ENCODE results near the gene DDX10. TPM values are rescaled to one million over a fixed set of nuclear protein-coding genes. Genes with fewer than 3 reads are reported as not detected.

The DDX10 gene
- total RNA-seq, 1 experiment from 2014 or later = 72.2 TPM

DNA sequence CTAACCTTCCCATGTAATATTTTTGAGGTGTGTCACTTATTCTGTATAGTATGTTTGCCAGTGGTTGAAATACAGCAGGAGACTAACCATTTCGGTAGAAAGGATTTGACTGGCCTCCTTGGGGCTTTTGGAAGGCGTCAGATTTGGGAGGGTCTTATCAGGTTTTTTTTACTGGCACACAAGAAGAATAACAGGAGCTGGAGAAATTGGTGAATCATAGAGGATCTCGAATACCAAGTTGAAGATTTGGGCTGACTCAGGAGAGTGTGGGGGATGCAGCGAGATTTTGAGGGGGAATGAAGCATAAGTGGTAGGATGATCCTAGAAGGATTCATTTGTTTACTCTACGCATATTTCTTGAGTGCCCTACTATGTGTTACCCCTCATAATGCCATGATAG, 200.5 kb downstream of the DDX10 start:
- Histone ChIP-seq H3K36me3 (ENCODE audit: insufficient read depth, low read length, poor library complexity, severe bottlenecking) (no peaks in the 10 kb centered on the region), H3K27ac (ENCODE audit: low read depth, low read length, poor library complexity, severe bottlenecking) (no peak overlapping the region), H3K4me1 (ENCODE audit: insufficient read depth, low read length, poor library complexity, severe bottlenecking) (peaks cover 12% of the 10 kb centered on the region), H3K9me3 (ENCODE audit: low read depth, low read length, poor library complexity, severe bottlenecking) (no peaks in the 10 kb centered on the region), H3K4me3 (ENCODE audit: low read depth, low read length, poor library complexity, severe bottlenecking) (no peak overlapping the region), H3K27me3 (replicated peaks; ENCODE audit: insufficient read depth, low read depth, low read length, poor library complexity) (no peaks in the 10 kb centered on the region)
- ChIA-PET CTCF (interaction anchor here (0.6 kb wide), 1 partner anchor 197 kb away, joined by 3 read pairs; no protein-coding TSS in a partner anchor), POLR2A (ENCODE audit: low non-redundant PET) (no interaction called here)
- intact Hi-C loops (cut with micrococcal nuclease; ENCODE audit: unreplicated experiment) = no loop called here
- BruUV-seq (replicated peaks) = no TSS peak
- no peak for DNase-seq (ENCODE audit: low spot score)
- TF ChIP-seq EZH2 (IDR thresholded peaks at IDR 0.05; ENCODE audit: borderline replicate concordance, low read depth, low read length, poor library complexity, severe bottlenecking) = no peak
- TF ChIP-seq, protein P1, sequence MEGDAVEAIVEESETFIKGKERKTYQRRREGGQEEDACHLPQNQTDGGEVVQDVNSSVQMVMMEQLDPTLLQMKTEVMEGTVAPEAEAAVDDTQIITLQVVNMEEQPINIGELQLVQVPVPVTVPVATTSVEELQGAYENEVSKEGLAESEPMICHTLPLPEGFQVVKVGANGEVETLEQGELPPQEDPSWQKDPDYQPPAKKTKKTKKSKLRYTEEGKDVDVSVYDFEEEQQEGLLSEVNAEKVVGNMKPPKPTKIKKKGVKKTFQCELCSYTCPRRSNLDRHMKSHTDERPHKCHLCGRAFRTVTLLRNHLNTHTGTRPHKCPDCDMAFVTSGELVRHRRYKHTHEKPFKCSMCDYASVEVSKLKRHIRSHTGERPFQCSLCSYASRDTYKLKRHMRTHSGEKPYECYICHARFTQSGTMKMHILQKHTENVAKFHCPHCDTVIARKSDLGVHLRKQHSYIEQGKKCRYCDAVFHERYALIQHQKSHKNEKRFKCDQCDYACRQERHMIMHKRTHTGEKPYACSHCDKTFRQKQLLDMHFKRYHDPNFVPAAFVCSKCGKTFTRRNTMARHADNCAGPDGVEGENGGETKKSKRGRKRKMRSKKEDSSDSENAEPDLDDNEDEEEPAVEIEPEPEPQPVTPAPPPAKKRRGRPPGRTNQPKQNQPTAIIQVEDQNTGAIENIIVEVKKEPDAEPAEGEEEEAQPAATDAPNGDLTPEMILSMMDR (conservative IDR thresholded peaks at IDR 0.05; ENCODE audit: low read depth, low read length) = no peak

DNA sequence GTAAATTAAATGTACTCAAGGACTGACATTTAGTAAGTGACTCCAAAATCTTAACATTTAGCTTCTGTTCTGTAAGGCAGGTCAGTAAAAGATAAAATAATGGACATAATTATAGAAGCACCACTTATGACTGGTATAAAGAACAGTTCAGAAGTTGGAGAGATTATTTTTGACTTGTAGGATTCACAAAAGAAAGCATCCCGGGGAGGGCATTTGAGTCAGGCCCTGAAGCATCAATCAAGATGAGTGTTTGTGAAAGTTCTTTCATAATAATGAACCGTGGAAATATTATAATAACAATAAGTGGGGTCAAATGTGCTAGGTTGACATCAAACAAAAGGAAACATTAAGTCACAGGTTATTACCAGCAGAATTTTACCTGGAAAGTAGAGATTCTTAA, 201.9 kb downstream of the DDX10 start:
- Histone ChIP-seq H3K36me3 (ENCODE audit: insufficient read depth, low read length, poor library complexity, severe bottlenecking) (no peaks in the 10 kb centered on the region), H3K27ac (ENCODE audit: low read depth, low read length, poor library complexity, severe bottlenecking) (no peak overlapping the region), H3K4me3 (ENCODE audit: low read depth, low read length, poor library complexity, severe bottlenecking) (no peak overlapping the region), H3K4me1 (ENCODE audit: insufficient read depth, low read length, poor library complexity, severe bottlenecking) (peaks cover 18% of the 10 kb centered on the region), H3K9me3 (ENCODE audit: low read depth, low read length, poor library complexity, severe bottlenecking) (no peaks in the 10 kb centered on the region), H3K27me3 (replicated peaks; ENCODE audit: insufficient read depth, low read depth, low read length, poor library complexity) (no peaks in the 10 kb centered on the region)
- BruUV-seq (replicated peaks) = no TSS peak
- POLR2A ChIA-PET (ENCODE audit: low non-redundant PET) = no interaction called here
- CTCF ChIA-PET = no interaction called here
- intact Hi-C loops (cut with micrococcal nuclease; ENCODE audit: unreplicated experiment) = no loop called here
- no peak for DNase-seq (ENCODE audit: low spot score)
- TF ChIP-seq, protein P1 (conservative IDR thresholded peaks at IDR 0.05; ENCODE audit: low read depth, low read length) = no peak
- no peak for TF ChIP-seq EZH2 (IDR thresholded peaks at IDR 0.05; ENCODE audit: borderline replicate concordance, low read depth, low read length, poor library complexity, severe bottlenecking)

DNA sequence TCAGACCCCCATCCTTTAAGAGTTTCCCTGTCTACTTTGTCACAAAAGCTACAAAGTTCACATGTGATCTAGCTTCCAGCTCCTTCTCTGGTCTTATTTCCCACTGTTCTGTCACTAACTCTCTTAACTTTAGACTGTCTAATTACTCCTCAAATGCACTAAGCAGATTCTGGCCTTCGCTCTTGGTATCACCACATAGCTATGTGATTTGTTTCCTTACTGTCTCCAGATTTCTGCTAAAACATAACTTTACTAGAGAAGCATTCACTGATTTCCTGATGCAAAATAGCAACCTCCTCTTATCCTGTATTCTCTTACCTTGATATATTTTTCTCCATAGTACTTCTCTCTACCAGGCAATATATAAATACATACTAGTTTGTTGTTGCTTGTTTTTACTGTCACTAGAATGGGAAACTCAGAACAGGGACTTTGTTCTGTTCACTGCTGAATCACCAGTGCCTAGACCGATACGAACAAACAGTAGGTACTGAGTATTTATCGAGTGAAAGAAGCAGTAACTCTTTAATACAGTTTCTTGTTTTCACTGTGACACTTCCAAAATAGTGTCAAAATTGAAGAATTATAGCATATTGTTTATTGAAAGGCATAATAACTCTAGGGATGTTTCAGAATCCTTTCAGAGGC, 205.6 kb downstream of the DDX10 start:
- Histone ChIP-seq H3K27me3 (replicated peaks; ENCODE audit: insufficient read depth, low read depth, low read length, poor library complexity) (no peaks in the 10 kb centered on the region), H3K36me3 (ENCODE audit: insufficient read depth, low read length, poor library complexity, severe bottlenecking) (no peaks in the 10 kb centered on the region), H3K9me3 (ENCODE audit: low read depth, low read length, poor library complexity, severe bottlenecking) (no peaks in the 10 kb centered on the region), H3K4me3 (ENCODE audit: low read depth, low read length, poor library complexity, severe bottlenecking) (no peak overlapping the region), H3K27ac (ENCODE audit: low read depth, low read length, poor library complexity, severe bottlenecking) (no peak overlapping the region), H3K4me1 (ENCODE audit: insufficient read depth, low read length, poor library complexity, severe bottlenecking) (peaks cover 36% of the 10 kb centered on the region)
- intact Hi-C loops (cut with micrococcal nuclease; ENCODE audit: unreplicated experiment) = loop anchor here (1.0 to 10.0 kb wide), 2 partner anchors 172 to 824 kb away; no protein-coding TSS in a partner anchor
- ChIA-PET CTCF (interaction anchor here (0.5 to 1.4 kb wide), 4 partner anchors 10 to 362 kb away, joined by 4 to 11 read pairs (median 8); no protein-coding TSS in a partner anchor), POLR2A (ENCODE audit: low non-redundant PET) (no interaction called here)
- TF ChIP-seq EZH2 (IDR thresholded peaks at IDR 0.05; ENCODE audit: borderline replicate concordance, low read depth, low read length, poor library complexity, severe bottlenecking) = no peak
- TF ChIP-seq, protein P1 (conservative IDR thresholded peaks at IDR 0.05; ENCODE audit: low read depth, low read length) = no peak
- BruUV-seq (replicated peaks) = no TSS peak
- DNase-seq (ENCODE audit: low spot score) = peak; percentile 62

All from A673 (cell line).